SK-N-SH (cell line): ENCODE data around the gene MARCHF3.

ENCODE experiments used
- CTCF ChIP-seq: fragments of 200-600 bp; sonication (generic); IDR thresholded peaks from 2 replicates; pipeline ENCODE4 v1.6.1; 2017; ENCODE audit warnings: antibody characterized with exemption, mild to moderate bottlenecking, moderate library complexity
- FOSL2 ChIP-seq: IDR thresholded peaks from 2 replicates; pipeline ENCODE4 v1.4.0; 2012; ENCODE audit warnings: low read depth, mild to moderate bottlenecking, moderate library complexity, borderline replicate concordance
- GABPA ChIP-seq: IDR thresholded peaks from 2 replicates; pipeline ENCODE4 v1.4.0; 2012; ENCODE audit warnings: low read depth, mild to moderate bottlenecking
- MAX ChIP-seq: IDR thresholded peaks from 2 replicates; pipeline ENCODE4 v1.4.0; 2012; ENCODE audit warnings: low read depth
- MXI1 ChIP-seq: IDR thresholded peaks from 2 replicates; pipeline ENCODE4 v1.6.1; 2012; ENCODE audit warnings: mild to moderate bottlenecking, low read depth, low read length, improper control_type of control experiment
- NFIC ChIP-seq: IDR thresholded peaks from 2 replicates; pipeline ENCODE4 v1.4.0; 2012; ENCODE audit warnings: borderline replicate concordance
- NRF1 ChIP-seq: IDR thresholded peaks from 2 replicates; pipeline ENCODE4 v1.6.1; 2012; ENCODE audit warnings: low read depth, mild to moderate bottlenecking, low read length
- RAD21 ChIP-seq: IDR thresholded peaks from 2 replicates; pipeline ENCODE4 v1.6.1; 2012; ENCODE audit warnings: mild to moderate bottlenecking, low read length
- RCOR1 ChIP-seq: fragments of 150-350 bp; IDR thresholded peaks from 2 replicates; pipeline ENCODE4 v1.6.1; 2017; ENCODE audit warnings: antibody characterized with exemption, low read length
- TCF12 ChIP-seq: IDR thresholded peaks from 2 replicates; pipeline ENCODE4 v1.4.0; 2012

- TF ChIP-seq TCF12 (no peak), NFIC (no peak), CTCF (no peak), GABPA (no peak), MAX (no peak), NRF1 (no peak), RCOR1 (no peak), RAD21 (no peak), MXI1 (no peak), FOSL2 (no peak)
These were observed 193.1 kb downstream of the MARCHF3 start for GRCh38 chr5:126837242-126837641.
